NCI-H748 (cell line): ENCODE results near the gene CPAMD8.

Experiments used
- DNase-seq: peaks from one replicate; lab custom pipeline; 2025; ENCODE audit not compliant: unreplicated experiment; lab: John Stamatoyannopoulos, UW

The CPAMD8 gene

DNA sequence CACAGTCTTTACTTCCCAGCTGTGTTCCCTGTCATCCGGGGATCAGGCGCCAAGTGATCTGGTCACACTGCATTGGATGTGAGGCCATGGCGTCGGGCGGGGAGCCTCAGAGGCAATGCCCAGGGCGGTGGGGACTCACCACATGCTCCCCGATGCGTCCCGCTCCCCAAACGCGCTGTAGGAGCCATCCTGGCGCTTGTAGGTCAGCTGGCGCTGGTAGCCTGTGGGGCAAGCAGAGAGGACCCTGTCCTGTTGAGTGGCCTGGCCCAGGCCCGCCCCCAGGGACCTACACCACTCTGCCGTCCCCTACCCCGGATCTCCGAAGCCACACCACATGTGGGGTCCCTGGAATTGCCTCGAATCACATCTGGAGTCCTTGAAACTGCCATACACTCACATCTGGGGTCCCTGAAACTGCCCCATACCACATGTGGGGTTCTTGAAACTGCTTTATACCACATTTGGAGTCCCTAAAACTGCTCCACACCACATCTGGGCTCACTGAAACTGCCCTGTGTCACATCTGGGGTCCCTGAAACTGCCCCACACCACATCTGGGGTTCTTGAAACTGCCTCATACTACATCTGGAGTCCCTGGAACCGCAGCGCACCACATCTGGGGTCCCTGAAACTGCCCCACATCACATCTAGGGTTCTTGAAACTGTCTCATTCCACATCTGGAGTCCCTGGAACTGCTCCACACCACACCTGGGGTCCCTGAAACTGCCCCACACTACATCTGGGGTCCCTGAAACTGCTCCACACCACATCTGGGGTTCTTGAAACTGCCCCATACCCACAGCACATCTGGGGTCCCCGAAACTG, 104.6 kb downstream of the CPAMD8 start:
- DNase-seq: no peak

DNA sequence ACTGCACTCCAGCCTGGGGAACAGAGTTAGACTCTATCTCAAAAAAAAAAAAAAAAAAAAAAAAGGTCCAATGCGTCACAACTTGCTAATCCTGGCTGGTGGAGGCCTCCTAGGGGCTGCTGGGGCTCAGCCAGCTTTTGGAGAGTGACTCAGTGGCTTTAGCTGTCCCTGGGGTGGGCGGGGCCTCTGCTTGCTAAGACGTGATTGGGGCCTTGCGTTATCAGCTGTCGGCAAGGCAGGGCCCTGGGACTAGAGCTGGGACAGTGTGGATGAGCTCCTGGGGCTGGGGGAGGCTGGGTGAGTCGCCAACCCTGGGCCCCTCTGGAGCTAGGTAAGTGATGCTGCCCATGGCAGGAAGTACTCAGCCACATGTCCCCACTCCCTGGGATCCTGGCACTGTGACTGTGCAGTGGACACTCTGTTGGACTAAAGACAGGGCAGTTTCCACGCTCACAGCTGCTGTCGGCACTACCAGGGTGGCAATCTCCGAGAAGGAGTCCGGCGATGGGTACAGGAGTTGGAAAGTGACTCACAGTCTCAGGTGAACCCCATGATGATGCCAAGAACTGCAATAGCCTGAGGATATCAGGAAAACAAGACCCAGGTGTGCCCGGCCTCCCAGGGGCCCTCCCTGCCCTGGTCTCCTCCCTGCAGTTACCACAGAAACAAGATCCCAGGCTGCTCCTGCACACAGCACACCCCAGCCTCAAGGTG, 105.6 kb downstream of the CPAMD8 start:
- no peak for DNase-seq

DNA sequence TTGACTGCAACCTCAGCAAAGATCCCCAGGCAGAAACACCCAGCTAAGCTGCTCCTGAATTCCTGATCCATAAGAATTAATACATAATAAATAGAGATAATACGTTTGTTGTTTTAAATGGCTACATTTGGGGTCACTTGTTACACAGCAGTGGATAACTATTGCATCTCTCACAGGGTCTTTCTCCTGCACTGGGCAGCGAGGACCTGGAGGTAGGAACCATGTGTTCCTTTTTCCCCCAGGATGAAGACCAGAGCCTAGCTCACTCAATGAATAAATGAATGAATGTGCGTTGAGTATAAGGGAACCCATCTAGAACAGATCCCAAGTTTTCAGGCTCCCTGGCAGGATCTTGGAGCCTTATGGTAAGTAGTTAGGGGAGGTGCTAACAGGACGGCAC, 107.1 kb downstream of the CPAMD8 start:
- DNase-seq: no peak

DNA sequence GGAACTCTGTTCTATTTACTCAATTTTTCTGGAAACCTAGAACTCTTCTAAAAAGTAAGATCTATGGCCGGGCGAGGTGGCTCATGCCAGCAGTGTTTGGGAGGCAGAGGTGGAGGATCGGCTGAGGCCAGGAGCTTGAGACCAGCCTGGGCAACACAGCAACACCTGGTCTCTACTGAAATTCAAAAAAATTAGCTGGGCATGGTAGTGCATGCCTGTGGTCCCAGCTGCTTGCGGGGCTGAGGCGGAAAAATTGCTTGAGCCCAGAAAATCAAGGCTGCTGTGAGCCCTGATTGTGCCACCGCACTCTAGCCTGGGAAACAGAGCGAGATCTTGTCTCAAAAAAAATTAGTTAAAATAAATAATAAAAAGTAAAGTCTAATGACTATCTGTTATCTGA, 109.2 kb downstream of the CPAMD8 start:
- DNase-seq: no peak

DNA sequence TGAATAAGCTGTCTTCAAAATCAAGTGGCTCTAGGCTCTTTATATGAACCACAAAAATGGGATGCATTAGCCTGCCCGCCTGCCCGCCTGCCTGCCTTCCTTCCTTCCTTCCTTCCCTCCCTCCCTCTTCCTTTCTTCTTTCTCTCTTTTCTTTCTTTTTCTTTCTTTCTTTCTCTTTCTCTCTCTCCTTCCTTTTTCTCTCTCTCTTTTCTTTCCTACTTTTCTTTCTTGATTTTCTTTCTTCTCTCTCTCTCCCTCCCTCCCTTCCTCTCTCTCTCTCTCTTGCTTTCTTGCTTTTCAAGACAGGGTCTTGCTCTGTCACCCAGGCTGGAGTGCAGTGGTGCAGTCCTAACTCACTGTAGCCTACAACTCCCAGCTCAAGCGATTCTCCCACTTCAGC, 110.9 kb downstream of the CPAMD8 start:
- DNase-seq: no peak

DNA sequence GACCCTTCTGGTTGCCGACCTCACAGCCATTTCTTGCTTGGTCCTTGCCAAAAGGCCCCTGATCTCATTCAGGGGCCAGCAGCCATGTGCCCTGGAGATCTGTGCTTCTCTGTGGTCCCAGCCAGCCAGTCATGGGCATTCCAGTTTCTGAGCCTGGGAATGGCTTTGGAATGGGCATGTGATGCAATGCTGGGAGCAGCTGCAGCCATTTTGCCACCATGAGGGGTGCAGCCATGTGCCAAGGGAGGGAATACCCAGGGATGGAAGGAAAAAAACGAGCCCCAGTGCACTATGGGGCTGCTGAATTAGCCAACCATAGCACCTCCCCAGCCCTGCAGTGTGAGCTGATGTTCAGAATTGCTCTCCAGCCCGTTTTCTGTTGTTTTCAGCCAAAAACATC, 111.5 kb downstream of the CPAMD8 start:
- no peak for DNase-seq

DNA sequence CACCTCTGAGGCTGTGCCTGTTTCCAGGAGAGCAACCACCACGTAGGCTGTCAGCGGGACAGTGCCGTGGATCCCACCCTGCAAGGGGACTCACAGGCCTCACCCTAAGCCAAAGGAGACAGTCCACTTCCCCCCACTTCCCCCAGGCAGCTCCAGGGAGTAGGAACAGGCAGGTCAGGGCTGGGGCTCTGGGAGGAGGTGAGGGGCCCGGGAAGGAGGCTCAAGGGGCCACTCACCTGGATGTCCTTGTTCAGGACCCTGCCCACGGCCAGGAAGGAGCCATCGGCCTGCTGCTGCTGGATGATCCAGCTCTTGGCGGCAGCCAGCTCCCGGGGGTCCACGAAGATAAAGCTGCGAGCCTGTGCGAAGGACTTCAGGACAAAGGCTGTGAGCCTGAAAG, 112.2 kb downstream of the CPAMD8 start:
- DNase-seq: no peak

DNA sequence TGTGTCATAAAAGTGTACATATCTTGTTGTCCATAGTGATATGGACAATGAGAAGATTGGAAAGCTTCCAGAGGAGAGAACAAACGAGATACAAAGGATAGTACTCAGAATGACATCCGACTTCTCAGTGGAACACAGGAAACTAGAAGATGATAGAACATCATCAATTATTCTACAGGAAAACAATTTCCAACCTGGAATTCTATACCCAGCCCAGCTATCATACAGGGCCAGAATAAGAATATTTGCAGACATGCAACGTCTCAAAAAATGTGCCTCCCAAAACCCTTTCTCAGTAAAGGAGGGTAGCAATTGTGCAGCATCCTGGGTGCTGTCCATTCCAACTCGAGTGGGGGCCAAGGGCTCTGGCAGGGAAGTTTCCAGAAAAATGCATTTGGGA, 113.8 kb downstream of the CPAMD8 start:
- no peak for DNase-seq

DNA sequence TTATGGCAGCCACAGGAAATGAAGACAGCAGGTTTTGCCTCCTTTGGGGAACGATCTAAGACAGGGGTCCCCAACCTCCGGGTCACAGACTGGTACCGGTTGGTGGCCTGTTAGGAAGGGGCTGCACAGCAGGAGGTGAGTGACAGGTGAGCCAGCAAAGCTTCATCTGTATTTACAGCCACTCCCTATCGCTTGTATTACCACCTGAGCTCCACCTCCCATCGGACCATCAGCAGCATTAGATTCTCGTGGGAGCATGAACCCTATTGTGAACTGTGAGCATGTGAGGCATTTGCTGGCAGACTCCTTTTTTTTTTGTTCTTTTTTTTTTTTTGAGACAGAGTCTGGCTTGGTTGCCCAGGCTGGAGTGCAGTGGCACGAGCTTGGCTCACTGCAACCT, 115.6 kb downstream of the CPAMD8 start:
- no peak for DNase-seq

DNA sequence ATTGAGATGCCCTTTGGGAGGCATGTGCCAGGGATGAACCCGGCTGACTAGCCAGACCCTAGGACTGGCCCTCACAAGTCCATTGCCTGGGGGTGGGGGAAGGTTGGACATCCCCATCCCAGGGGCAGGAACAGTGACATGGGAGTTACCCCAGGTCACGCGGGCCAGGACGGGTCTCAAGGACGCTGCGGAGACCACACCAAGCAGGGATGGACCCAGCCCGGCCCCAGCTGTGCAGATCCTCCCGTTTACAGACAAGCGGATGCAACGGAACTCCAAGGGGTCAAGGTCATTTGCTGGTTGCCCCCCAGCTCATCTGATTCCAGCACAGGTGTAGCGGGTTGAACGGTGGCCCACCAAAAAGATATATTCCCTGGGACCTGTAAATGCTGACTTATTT, 117.9 kb downstream of the CPAMD8 start:
- DNase-seq: no peak

DNA sequence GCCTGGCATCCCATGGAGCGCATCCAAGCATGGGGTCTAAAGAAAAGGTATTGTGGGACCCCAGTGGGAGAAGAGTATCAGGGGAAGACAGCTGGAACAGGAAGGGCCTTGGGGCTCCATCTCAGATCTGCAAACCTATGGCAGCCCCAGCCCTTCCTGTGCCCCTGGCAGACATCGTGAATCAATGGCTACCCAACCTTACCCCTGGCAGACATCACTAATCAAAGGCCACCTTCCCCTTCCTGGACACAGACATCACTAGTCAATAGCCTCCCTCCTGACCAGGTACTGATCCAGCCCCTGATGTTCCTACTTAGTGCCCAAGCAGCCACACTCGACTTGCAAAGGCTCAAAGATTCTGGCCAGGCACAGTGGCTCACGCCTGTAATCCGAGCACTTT, 122.0 kb downstream of the CPAMD8 start:
- no peak for DNase-seq

DNA sequence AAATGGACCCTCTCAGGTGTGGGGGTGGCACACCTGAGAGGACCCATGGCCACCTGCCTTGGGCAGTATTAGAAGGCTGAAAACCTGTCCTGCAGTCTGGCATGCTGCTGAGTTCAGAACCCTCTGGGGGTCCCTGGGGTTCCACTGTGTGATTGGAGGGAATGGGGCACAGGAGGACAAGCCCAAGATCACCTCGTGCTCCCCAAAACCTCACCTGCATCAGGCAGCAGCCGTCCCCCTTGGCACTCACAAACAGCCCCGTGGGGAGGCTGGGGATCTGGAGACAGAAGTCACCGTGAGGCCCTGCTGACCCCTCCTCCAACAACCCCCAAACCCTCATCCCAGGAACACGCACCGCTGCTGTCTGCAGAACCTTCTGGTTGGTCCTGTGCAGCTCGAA, 123.3 kb downstream of the CPAMD8 start:
- DNase-seq: no peak

DNA sequence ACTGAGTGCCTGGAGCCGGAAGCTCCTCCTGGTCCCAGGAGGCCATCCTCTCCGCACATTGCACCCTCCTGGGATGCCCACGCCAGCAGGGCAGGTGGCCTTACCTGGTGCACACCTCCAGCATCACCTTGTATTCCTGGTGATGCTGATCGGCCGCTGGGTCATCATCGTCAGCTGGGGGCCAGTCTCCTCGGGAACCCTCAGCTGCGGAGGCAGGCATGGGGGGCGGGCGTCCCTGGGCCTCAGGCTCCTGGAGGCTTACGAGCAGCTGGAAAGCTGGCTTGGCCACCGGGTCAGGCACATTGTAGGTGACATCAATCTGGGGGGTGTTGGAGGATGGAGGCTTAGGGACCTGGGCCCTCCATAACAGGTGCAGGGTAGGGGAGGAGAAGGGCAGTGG, 124.1 kb downstream of the CPAMD8 start:
- no peak for DNase-seq

DNA sequence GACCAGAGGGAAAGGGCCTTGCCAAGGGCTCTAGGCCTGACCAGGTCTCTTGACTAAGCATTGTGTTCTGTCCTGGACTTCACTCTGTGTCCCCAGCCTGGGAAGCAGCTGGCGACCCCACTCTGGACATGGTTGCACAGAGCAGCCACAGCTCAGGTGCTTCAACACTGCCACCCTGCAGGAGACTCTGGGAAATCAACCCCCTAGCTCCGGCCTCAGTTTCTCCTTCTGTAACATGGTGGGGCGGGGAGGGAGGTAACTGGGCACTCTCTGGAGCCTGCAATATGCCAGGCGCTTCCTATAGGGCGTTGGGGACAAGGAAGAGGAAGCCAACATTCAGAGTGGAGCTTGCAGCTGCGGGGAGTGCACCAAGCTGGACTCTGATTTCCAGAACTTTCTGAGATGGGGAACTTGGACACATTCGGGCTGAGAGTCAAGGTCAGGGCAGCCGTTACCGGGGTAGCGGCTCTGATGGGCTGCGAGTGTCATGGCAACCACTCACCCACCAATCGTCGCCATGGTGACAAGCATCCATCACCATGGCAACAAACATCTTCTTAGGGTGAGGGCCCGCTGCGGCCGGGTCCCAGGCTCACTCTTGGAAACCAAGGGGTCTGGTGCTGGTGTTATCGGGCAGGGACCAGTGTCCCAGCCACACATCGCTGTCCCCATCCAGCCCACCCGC, 125.0 kb downstream of the CPAMD8 start:
- peak; percentile 54 for DNase-seq

DNA sequence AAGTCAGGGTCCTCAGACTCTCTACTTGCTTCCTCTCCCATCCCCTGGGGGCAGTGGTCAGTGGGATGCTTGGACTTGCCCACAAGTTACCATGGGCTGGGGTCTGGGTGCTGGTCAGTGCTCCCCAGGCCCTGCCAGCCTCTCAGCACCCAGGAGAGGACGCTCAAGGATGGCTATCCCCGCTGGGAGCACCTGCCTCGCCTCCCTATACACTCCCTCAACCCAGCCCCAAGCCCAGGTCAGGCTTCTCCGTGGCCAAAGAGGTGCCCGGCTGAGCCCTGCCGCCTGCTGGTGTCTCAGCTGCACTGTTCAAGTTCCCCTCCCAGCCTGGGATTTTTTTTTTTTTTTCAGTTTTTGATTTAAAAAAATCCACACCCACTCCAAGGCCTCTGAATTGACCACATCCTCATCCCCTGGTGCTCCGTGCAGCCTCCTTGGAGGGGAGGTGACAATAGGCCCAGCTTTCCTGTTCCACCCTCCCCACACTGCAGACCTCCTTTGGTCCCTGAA, 127.0 kb downstream of the CPAMD8 start:
- DNase-seq: no peak

DNA sequence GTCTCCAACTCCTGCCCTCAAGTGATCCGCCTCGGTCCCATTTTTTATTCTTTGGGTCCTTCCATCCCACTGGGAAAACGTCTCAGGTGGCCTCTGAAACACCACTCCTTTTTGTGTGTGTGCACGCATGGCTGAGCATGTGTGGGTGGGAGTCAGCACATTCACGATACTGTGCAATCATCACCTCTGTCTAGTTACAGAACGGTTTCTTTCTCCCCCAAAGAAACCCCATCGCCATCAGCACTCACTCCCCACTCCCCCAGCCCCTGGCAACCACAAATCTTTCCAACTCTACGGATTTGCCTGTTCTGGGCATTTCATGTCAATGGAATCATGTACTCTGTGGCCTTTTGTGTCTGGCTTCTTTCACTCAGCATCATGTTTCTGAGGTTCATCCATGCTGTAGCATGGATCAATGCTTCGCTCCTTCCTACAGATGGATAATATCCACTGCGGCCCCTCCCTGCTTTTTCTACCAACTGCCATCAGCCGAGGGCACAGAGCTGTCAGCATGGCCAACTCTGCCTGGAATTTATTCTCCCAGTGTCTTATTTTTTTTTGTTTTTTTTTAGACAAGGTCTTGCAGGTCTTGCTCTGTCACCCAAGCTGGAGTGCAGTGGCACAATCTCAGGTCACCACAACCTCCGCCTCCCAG, 128.1 kb downstream of the CPAMD8 start:
- DNase-seq: no peak

DNA sequence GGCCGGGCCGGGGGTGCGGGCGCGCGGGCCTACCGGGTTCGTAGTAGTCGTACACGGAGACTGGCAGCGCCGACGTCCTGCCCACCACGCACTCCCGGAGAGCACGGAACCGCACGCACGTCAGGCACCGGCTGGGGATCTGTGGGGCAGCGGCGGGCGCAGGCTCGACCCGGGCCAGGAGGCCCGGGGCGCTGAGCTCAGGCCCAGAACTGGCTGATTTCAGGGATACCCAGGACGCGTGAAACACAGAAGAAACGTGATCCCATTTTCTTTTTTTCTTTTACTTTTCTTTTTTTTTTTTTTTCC, 128.8 kb downstream of the CPAMD8 start:
- no peak for DNase-seq

DNA sequence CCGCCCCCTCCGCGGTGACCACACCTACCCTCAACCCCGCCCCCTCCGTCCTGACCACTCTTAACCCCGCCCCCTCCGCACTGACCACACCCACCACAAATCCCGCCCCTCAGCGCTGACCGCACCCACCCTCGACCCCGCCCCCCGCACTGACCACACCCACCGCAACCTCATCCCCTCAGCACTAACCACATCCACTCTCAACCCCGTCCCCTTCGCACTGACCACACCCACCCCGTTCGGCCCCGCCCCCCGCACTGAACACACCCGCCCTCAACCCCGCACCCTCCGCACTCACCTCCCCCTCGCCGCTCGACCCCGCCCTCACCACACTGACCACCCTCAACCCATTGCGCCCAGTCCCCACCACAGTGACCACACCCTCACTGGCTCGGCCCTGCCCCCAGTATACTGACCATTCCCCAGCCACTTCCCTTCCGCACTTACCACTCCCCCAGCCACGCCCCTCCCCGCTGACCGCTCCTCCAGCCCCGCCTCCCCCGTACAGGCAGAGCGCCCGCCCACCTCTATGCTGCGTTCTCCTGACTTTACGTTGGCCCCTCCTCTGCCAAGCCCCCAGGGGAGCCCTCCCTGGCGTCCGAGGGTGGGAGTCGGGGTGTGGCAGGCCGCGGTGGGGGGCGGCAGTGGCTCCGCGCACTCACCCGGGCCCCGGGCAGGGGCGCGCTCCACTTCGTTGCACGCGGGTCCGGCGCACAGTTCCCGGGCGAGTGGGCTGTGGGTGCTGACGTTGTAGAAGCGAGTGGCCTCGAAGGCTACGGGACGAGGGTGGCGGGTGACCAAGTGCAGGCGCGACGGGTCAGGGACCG, 129.4 kb downstream of the CPAMD8 start:
- DNase-seq: no peak

DNA sequence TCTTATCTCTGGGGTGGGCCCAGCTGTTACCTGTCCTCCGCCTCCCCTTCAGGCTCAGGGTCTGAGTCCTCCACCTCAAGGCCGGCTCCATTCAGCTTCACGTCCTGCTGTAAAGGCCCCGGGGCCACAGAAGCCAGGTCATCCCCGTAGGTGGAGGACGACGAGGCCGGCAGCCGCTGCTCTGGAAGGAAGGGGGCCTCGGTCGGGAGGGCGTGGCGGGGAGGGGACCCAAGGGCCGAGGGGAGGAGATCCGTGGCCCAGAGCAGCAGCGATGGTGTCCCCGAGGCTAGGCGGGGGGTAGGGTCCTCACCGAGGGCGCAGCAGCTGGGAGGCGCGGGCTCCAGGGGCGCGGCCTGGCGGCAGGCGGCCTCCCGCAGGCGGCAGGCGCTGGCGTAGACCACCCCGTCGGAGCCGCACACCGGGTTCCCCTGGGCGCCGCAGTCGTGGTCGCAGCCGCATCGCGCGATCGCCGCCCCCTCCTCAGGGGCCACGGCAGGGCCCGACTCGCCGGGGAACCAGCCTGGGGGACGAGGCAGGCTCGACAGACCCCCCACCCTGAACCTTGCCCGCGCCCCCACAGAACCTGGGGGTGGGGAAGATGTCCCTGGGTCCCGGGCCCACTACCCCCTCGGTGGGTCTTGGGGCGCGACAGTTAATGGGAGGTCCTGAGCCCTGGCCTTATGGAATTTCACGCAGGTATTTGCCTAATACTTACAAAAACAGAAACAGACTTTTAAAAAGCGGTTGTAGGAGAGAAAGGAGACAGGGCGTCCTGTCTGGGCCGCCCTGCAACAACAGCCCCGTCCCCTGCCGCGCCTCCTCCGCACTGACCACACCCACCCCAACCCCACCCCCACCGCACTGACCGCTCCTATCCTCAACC, 130.2 kb downstream of the CPAMD8 start:
- no peak for DNase-seq
